Smooth muscle cell (in vitro differentiated cells): ENCODE measurements around the gene MECR. TPM values are rescaled to one million over a fixed set of nuclear protein-coding genes. Genes with fewer than 3 reads are reported as not detected.
A peak's percentile ranks its signal among the peaks of the same experiment; 100 is the strongest.

ENCODE experiments used
- DNase-seq: peaks from one replicate; lab custom pipeline; 2025; ENCODE audit not compliant: unreplicated experiment; lab: John Stamatoyannopoulos, UW
- H2AFZ ChIP-seq: fragments of 200-600 bp; sonication (generic); 2 replicates; pipeline ENCODE4 v1.6.0; 2016; ENCODE audit warnings: antibody characterized with exemption, low read depth, mild to moderate bottlenecking
- H3F3A ChIP-seq: fragments of 200-600 bp; sonication (generic); 2 replicates; pipeline ENCODE4 v1.6.0; 2017; ENCODE audit warnings: antibody characterized with exemption, low read depth
- H3K27ac ChIP-seq: fragments of 200-600 bp; sonication (generic); 2 replicates; pipeline ENCODE4 v1.5.1; 2016; ENCODE audit warnings: low read depth, mild to moderate bottlenecking
- H3K27me3 ChIP-seq: fragments of 200-600 bp; sonication (generic); 2 replicates; pipeline ENCODE4 v1.6.1; 2016; ENCODE audit warnings: low read depth, mild to moderate bottlenecking
- H3K36me3 ChIP-seq: fragments of 200-600 bp; sonication (generic); 2 replicates; pipeline ENCODE4 v1.5.1; 2016; ENCODE audit warnings: low read depth
- H3K4me1 ChIP-seq: fragments of 200-600 bp; sonication (generic); 2 replicates; pipeline ENCODE4 v1.5.1; 2016; ENCODE audit warnings: low read depth
- H3K4me2 ChIP-seq: fragments of 200-600 bp; sonication (generic); 2 replicates; pipeline ENCODE4 v1.6.0; 2016; ENCODE audit warnings: mild to moderate bottlenecking
- H3K4me3 ChIP-seq: fragments of 200-600 bp; sonication (generic); 2 replicates; pipeline ENCODE4 v1.5.1; 2016; ENCODE audit warnings: mild to moderate bottlenecking
- H3K79me2 ChIP-seq: fragments of 200-600 bp; sonication (generic); 2 replicates; pipeline ENCODE4 v1.6.0; 2016; ENCODE audit warnings: low read depth, mild to moderate bottlenecking
- H3K9ac ChIP-seq: fragments of 200-600 bp; sonication (generic); 2 replicates; pipeline ENCODE4 v1.6.0; 2016; ENCODE audit warnings: low read depth
- H3K9me3 ChIP-seq: fragments of 200-600 bp; sonication (generic); replicated peaks from 2 replicates; pipeline ENCODE4 v1.5.1; 2016; ENCODE audit warnings: low read depth
- H4K20me1 ChIP-seq: fragments of 200-600 bp; sonication (generic); 2 replicates; pipeline ENCODE4 v1.6.0; 2016; ENCODE audit warnings: low read depth
- WGBS: methylation state at CpG from one replicate; pipeline ENCODE4 v1.1.7; 2016; ENCODE audit warnings: low lambda C conversion rate; 5-methylcytosine and 5-hydroxymethylcytosine counted together
- polyA plus RNA-seq: library from polyadenylated mRNA; unstranded; fragments of >200 nt; fragmentation: Nextera tagmentation; extraction: Ambion mirVana; gene quantifications from 2 replicates; pipeline ENCODE4 v1.2.1, GENCODE V29; 2016
- total RNA-seq: library from RNA; depleted of rRNA; stranded (reverse); fragments of >200 nt; gene quantifications from 2 replicates; pipeline ENCODE4 v1.2.3, GENCODE V29; 2014
- TF ChIP-seq, protein P1 (sequence below): fragments of 200-600 bp; sonication (generic); IDR thresholded peaks from 2 replicates; pipeline ENCODE4 v1.5.1; 2017; ENCODE audit warnings: borderline replicate concordance, mild to moderate bottlenecking, antibody characterized with exemption; ENCODE audit not compliant: insufficient read depth, poor library complexity, severe bottlenecking

MECR gene
- total and polyA plus RNA-seq, 2 experiments from 2014 or later, result 11.6 to 43.8 TPM

DNA sequence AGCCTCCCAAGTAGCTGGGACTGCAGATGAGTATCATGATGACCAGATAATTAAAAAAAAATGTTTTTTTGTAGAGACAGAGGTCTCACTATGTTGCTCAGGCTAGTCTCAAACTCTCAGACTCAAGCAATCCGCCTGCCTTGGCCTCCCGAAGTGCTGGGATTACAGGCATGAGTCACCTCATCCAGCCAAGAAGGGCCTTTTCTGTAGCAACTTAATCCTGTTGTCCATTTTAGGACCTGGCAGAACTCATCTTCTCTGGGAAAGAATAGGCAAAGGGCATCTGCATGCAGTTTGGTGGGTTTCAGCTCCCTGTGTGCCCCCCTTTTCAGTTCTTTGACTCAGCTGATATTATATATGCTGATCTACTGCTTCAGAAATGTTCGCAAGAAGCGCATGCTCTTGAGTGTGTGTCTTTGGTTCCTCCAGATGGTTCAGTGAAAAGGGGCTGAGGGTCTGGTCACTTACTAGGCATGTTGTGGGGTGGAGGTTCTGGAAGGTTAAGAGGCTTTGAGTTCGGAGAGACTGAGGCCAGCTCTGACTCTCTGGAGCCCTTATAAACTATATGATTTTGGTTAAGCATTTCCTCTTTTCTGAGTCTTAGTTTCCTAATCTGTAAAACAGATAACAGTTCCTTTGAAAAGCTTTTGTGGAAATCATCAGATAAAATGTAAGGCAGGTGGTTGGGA, 29.7 kb downstream of the MECR start:
- Histone ChIP-seq H2AFZ (no peak overlapping the region), H3K4me2 (peak overlapping the region; percentile 59), H4K20me1 (no peaks in the 10 kb centered on the region), H3F3A (peaks cover 23% of the 10 kb centered on the region), H3K9ac (peak overlapping the region; percentile 41), H3K4me3 (no peak overlapping the region), H3K27ac (peak overlapping the region; percentile 98), H3K36me3 (no peaks in the 10 kb centered on the region), H3K79me2 (no peaks in the 10 kb centered on the region), H3K4me1 (peaks cover 7% of the 10 kb centered on the region), H3K27me3 (no peaks in the 10 kb centered on the region), H3K9me3 (no peaks in the 10 kb centered on the region)
- TF ChIP-seq, protein P1, sequence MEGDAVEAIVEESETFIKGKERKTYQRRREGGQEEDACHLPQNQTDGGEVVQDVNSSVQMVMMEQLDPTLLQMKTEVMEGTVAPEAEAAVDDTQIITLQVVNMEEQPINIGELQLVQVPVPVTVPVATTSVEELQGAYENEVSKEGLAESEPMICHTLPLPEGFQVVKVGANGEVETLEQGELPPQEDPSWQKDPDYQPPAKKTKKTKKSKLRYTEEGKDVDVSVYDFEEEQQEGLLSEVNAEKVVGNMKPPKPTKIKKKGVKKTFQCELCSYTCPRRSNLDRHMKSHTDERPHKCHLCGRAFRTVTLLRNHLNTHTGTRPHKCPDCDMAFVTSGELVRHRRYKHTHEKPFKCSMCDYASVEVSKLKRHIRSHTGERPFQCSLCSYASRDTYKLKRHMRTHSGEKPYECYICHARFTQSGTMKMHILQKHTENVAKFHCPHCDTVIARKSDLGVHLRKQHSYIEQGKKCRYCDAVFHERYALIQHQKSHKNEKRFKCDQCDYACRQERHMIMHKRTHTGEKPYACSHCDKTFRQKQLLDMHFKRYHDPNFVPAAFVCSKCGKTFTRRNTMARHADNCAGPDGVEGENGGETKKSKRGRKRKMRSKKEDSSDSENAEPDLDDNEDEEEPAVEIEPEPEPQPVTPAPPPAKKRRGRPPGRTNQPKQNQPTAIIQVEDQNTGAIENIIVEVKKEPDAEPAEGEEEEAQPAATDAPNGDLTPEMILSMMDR, result no peak
- DNase-seq, result no peak
- WGBS, result 31% methylated on average over 5 of the region's 5 CpGs

DNA sequence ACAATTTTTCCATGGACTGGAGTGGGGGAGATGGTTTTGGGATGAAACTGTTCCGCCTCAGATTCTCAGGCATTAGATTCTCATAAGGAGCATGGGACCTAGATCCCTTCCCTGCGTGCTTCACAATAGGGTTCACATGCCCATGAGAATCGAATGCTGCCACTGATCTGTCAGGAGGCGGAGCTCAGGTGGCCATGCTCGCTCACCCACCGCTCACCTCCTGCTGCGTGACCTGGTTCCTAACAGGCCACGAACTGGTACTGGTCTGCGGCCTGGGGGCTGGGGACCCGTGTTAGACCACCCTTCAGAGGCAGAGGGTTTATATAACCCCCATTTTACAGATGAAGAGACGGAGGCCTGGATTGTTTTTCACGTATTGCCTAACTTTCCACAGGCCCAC, 32.7 kb downstream of the MECR start:
- Histone ChIP-seq H3K9me3 (no peaks in the 10 kb centered on the region), H3K27me3 (no peaks in the 10 kb centered on the region), H3K79me2 (no peaks in the 10 kb centered on the region), H4K20me1 (no peaks in the 10 kb centered on the region), H3K4me3 (no peak overlapping the region), H3K27ac (peak overlapping the region; percentile 85), H3F3A (peaks cover 23% of the 10 kb centered on the region), H3K9ac (no peak overlapping the region), H3K4me2 (no peak overlapping the region), H2AFZ (no peak overlapping the region), H3K4me1 (peaks cover 7% of the 10 kb centered on the region), H3K36me3 (no peaks in the 10 kb centered on the region)
- 94% methylated on average over 12 of the region's 12 CpGs for WGBS
- no peak for DNase-seq
- TF ChIP-seq, protein P1, result no peak

DNA sequence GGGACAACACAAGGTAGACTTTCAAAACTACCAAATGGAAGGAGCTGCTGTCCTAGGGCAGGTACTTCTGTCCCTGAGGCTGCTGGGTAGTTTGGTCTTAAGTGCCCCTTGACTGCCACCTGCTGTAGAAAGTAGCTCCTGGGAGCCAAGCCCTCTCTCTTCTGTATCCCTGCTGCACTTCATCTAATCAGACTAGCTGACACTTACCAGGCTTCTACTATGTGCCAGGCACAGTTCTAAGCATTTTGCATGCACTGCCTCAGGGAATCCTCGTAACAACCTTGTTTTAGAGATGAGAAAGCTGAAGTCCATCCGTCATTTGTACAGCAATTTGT, 33.2 kb downstream of the MECR start:
- Histone ChIP-seq H3K4me1 (peaks cover 6% of the 10 kb centered on the region), H3F3A (peaks cover 22% of the 10 kb centered on the region), H2AFZ (no peak overlapping the region), H3K27me3 (no peaks in the 10 kb centered on the region), H4K20me1 (no peaks in the 10 kb centered on the region), H3K36me3 (no peaks in the 10 kb centered on the region), H3K9ac (peak overlapping the region; percentile 26), H3K79me2 (no peaks in the 10 kb centered on the region), H3K4me2 (no peak overlapping the region), H3K4me3 (no peak overlapping the region), H3K27ac (peak overlapping the region; percentile 85), H3K9me3 (no peaks in the 10 kb centered on the region)
- 65% methylated on average over 2 of the region's 2 CpGs for WGBS
- DNase-seq, result no peak
- TF ChIP-seq, protein P1, result peak; percentile 39

DNA sequence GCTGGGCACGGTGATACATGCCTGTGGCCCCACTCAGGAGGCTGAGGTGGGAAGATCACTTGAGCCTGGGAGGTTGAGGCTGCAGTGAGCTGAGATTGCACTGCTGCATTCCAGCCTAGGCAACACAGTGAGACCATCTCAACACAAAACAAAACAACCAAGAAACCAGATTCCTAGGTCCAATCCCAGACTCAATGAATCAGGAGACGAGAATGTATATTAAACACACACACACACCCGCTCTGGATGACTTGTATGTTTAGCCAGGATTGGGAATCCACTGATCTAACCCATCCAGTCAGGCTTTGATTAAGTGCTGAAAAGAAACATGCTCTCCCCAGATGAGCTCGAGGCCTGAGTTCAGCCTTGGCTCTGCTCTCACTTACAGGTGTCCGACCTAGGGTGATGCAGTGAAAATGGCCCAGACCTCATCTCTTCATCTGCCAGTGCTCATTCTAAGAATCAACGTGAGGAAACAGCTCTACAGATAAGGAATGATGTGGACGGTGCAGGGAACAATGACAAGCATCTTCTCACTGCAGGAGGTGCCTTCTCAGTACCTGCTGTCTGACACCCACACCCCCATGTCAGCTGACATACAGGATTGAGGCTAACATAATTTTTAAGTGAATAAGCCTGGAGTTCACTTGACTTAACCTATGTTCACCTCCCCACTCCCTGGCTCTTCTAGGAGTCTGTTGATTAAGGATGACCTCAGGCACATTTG, 33.7 kb downstream of the MECR start:
- Histone ChIP-seq H3K4me2 (peak overlapping the region; percentile 7), H3K9me3 (no peaks in the 10 kb centered on the region), H3K4me3 (no peak overlapping the region), H3K36me3 (no peaks in the 10 kb centered on the region), H3K27me3 (no peaks in the 10 kb centered on the region), H4K20me1 (no peaks in the 10 kb centered on the region), H3K4me1 (peaks cover under 1% of the 10 kb centered on the region), H3F3A (peaks cover 17% of the 10 kb centered on the region), H3K27ac (peak overlapping the region; percentile 85), H2AFZ (no peak overlapping the region), H3K9ac (peak overlapping the region; percentile 26), H3K79me2 (no peaks in the 10 kb centered on the region)
- DNase-seq, result no peak
- TF ChIP-seq, protein P1, result no peak
- WGBS, result 30% methylated on average over 7 of the region's 7 CpGs
